ENCODE measurements around the gene CHAD.

CHAD gene

GRCh38 chr17:50506298-50506697 is 37.6 kb upstream of the CHAD start:
- H3K4me1 ChIP-seq (ENCODE audit: insufficient read depth, low read length, poor library complexity, severe bottlenecking) = peaks cover 5% of the 10 kb centered on the region
- H3K36me3 ChIP-seq (ENCODE audit: insufficient read depth, low read length) = no peaks in the 10 kb centered on the region
- H3K9me3 ChIP-seq (ENCODE audit: insufficient read depth, low read depth, low read length) = no peaks in the 10 kb centered on the region
- no peak overlapping the region for H3K9ac ChIP-seq (ENCODE audit: low read depth, low read length, poor library complexity, severe bottlenecking)
- no peaks in the 10 kb centered on the region for H3F3A ChIP-seq (ENCODE audit: low read depth)
- no peaks in the 10 kb centered on the region for H3K9me2 ChIP-seq (replicated peaks; ENCODE audit: low read depth, low read length)
- no peak overlapping the region for H2AFZ ChIP-seq (ENCODE audit: low read length)
- no peaks in the 10 kb centered on the region for H3K79me2 ChIP-seq (ENCODE audit: insufficient read depth, low read length)
- H3K4me3 ChIP-seq (ENCODE audit: low read length, poor library complexity, severe bottlenecking) = no peak overlapping the region
- TF ChIP-seq EZH2phosphoT487 (IDR thresholded peaks at IDR 0.05; ENCODE audit: borderline replicate concordance) = no peak
- TF ChIP-seq CTCF (conservative IDR thresholded peaks at IDR 0.05; ENCODE audit: low read length) = no peak
- no peaks in the 10 kb centered on the region for H3K27me3 ChIP-seq (ENCODE audit: insufficient read depth, low read length, poor library complexity, severe bottlenecking)
- H4K20me1 ChIP-seq (ENCODE audit: insufficient read depth, low read length, poor library complexity, severe bottlenecking) = no peaks in the 10 kb centered on the region
- H3K4me2 ChIP-seq (ENCODE audit: low read depth, low read length, poor library complexity, severe bottlenecking) = no peak overlapping the region

- Histone ChIP-seq H3K9me3 (ENCODE audit: insufficient read depth, low read depth, low read length) (no peaks in the 10 kb centered on the region), H3K4me1 (ENCODE audit: insufficient read depth, low read length, poor library complexity, severe bottlenecking) (peaks cover 5% of the 10 kb centered on the region), H3K4me2 (ENCODE audit: low read depth, low read length, poor library complexity, severe bottlenecking) (no peak overlapping the region), H4K20me1 (ENCODE audit: insufficient read depth, low read length, poor library complexity, severe bottlenecking) (no peaks in the 10 kb centered on the region), H3K36me3 (ENCODE audit: insufficient read depth, low read length) (no peaks in the 10 kb centered on the region), H3K9ac (ENCODE audit: low read depth, low read length, poor library complexity, severe bottlenecking) (no peak overlapping the region), H3K79me2 (ENCODE audit: insufficient read depth, low read length) (no peaks in the 10 kb centered on the region), H3K9me2 (replicated peaks; ENCODE audit: low read depth, low read length) (no peaks in the 10 kb centered on the region), H3F3A (ENCODE audit: low read depth) (no peaks in the 10 kb centered on the region), H2AFZ (ENCODE audit: low read length) (no peak overlapping the region; the same call in 1 of the 2 replicates), H3K4me3 (ENCODE audit: low read length, poor library complexity, severe bottlenecking) (no peak overlapping the region), H3K27me3 (ENCODE audit: insufficient read depth, low read length, poor library complexity, severe bottlenecking) (no peaks in the 10 kb centered on the region)
- TF ChIP-seq EZH2phosphoT487 (IDR thresholded peaks at IDR 0.05; ENCODE audit: borderline replicate concordance) (no peak), CTCF (conservative IDR thresholded peaks at IDR 0.05; ENCODE audit: low read length) (no peak)
Observed at GRCh38 chr17:50505591-50506130, 37.0 kb upstream of the CHAD start.

GRCh38 chr17:50502301-50502990 is 33.8 kb upstream of the CHAD start:
- Histone ChIP-seq H3K9me3 (ENCODE audit: insufficient read depth, low read depth, low read length) (no peaks in the 10 kb centered on the region), H3K4me1 (ENCODE audit: insufficient read depth, low read length, poor library complexity, severe bottlenecking) (no peaks in the 10 kb centered on the region), H3K79me2 (ENCODE audit: insufficient read depth, low read length) (no peaks in the 10 kb centered on the region), H4K20me1 (ENCODE audit: insufficient read depth, low read length, poor library complexity, severe bottlenecking) (no peaks in the 10 kb centered on the region), H3F3A (ENCODE audit: low read depth) (no peaks in the 10 kb centered on the region), H2AFZ (ENCODE audit: low read length) (no peak overlapping the region), H3K9ac (ENCODE audit: low read depth, low read length, poor library complexity, severe bottlenecking) (no peak overlapping the region), H3K4me3 (ENCODE audit: low read length, poor library complexity, severe bottlenecking) (no peak overlapping the region), H3K4me2 (ENCODE audit: low read depth, low read length, poor library complexity, severe bottlenecking) (no peak overlapping the region), H3K36me3 (ENCODE audit: insufficient read depth, low read length) (no peaks in the 10 kb centered on the region), H3K9me2 (replicated peaks; ENCODE audit: low read depth, low read length) (no peaks in the 10 kb centered on the region), H3K27me3 (ENCODE audit: insufficient read depth, low read length, poor library complexity, severe bottlenecking) (no peaks in the 10 kb centered on the region)
- TF ChIP-seq CTCF (conservative IDR thresholded peaks at IDR 0.05; ENCODE audit: low read length) (no peak), EZH2phosphoT487 (IDR thresholded peaks at IDR 0.05; ENCODE audit: borderline replicate concordance) (no peak)
